ENCODE data around the gene AOC3.

DNA sequence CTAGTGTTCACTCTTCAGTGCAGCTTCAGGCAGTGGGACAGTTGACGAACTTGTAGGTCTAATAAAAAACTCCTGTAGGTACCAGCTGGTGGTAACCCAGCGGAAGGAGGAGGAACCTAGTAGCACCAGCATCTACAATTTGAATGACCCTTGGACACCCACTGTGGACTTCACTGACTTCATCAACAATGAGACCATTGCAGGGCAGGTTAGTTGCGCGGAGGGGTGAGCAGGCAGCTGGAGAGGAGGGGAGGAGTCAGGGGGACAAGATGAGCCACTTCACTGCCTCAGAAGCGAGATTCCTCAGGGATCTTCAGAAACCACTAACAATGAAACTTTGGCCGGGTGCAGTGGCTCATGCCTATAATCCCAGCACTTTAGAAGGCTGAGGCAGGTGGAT is 22.3 kb downstream of the AOC3 start:
- TF ChIP-seq CTCF (IDR thresholded peaks at IDR 0.05) (no peak), POLR2AphosphoS5 (IDR thresholded peaks at IDR 0.05) (no peak)
